Measurements from ENCODE around the gene SMIM5.

DNA sequence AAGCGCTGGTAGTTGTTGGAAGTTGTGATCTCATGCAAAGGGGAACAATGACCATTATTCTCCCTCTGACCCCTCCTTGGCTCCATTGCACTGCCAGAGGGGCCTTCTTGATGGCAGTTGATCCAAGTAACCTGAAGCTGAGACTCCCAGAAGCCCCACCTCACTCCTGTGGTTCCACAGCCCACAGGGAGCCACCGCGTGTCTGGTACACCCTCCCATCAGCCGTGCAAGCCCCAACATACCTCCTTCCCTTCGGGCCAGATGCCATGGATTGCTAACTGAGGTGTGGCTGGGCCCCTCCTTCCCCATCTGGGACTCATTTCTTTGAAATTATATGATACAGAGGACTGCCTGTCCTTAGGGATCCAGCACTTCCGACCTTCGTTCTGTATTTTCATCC, 51.7 kb downstream of the SMIM5 start:
- TF ChIP-seq, protein P1, sequence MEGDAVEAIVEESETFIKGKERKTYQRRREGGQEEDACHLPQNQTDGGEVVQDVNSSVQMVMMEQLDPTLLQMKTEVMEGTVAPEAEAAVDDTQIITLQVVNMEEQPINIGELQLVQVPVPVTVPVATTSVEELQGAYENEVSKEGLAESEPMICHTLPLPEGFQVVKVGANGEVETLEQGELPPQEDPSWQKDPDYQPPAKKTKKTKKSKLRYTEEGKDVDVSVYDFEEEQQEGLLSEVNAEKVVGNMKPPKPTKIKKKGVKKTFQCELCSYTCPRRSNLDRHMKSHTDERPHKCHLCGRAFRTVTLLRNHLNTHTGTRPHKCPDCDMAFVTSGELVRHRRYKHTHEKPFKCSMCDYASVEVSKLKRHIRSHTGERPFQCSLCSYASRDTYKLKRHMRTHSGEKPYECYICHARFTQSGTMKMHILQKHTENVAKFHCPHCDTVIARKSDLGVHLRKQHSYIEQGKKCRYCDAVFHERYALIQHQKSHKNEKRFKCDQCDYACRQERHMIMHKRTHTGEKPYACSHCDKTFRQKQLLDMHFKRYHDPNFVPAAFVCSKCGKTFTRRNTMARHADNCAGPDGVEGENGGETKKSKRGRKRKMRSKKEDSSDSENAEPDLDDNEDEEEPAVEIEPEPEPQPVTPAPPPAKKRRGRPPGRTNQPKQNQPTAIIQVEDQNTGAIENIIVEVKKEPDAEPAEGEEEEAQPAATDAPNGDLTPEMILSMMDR (IDR thresholded peaks at IDR 0.05): no peak
- no peak for TF ChIP-seq POLR2A (IDR thresholded peaks at IDR 0.05)
